ENCODE results near the gene FAM163B.

The FAM163B gene

DNA sequence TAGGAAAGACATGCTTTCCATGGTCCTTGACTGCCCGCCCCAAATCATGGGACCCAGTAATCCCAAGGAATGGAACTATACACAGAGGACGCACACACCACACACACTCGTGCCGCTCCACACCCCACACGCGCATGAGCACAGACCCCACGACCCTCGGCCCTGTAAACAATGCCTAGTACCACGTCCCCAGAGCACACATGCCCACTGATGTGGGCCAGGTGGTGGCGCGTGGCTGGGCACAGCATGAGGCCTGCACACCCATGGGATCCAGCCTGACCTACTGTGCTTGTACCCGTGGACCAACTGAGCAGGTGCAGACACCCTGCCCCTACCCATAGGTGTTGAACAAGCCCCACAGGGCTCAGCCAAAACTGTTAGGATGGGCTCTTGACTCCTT is 27.7 kb upstream of the FAM163B start:
- DNase-seq (ENCODE audit: low spot score), result no peak
- ChIA-PET CTCF (no interaction called here), POLR2A (ENCODE audit: low non-redundant PET) (no interaction called here)
- no peak overlapping the region for H3K27ac ChIP-seq
- TF ChIP-seq CTCF (conservative IDR thresholded peaks at IDR 0.05; ENCODE audit: low read depth), result no peak

DNA sequence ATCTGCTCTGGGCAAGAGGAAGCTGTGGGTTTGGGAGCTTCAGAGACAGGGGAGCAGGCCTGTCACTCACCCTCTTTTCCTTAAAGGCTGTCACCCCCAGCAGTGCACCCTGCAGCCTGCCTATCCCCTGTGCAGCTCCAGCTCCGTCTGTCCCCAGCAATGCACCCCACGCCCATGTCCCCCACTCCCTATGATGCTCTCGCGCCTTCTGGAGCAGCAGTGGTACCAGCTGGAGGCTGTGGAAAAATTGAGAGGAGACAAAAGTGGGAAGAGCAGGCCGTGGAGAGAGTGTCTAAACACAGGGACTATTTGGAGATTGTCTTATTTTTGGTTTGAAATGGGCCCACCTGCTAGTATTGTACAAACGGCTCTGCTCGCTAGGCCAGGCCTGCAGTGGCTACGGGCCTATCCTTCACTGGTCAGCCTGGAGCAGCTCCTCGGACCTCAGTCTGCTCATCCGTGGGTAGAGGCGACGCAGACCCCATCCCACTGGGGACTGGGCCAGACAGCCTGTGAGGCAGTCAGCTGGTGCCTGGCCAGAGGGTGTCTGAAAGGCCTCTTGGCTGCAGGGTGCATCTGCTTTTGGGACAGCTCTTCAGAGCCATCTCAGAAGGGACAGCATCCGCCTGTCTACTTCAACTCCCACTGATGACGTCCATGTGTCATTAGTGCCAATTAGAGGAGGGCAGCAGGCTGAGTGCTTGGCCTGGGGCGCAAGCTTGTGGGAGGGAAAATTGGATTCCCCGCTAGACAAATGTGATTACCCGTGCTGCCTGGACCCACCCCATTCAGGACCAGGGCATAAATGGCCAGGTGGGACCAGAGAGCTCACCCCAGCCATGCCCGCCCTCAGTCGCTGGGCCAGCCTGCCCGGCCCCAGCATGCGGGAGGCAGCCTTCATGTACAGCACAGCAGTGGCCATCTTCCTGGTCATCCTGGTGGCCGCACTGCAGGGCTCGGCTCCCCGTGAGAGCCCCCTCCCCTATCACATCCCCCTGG is 26.6 kb upstream of the FAM163B start, which contains the start of gene DBH:
DBH (plus strand) TSS at position 831 of the 999 bp plus-strand sequence; CDS start at position 840, 9 bp downstream.
- no peak for DNase-seq (ENCODE audit: low spot score)
- ChIA-PET POLR2A (ENCODE audit: low non-redundant PET) (no interaction called here), CTCF (interaction anchor here (0.6 to 0.8 kb wide), 4 partner anchors 58 to 758 kb away, joined by 3 read pairs; no protein-coding TSS in a partner anchor)
- TF ChIP-seq CTCF (conservative IDR thresholded peaks at IDR 0.05; ENCODE audit: low read depth), result no peak
- H3K27ac ChIP-seq, result no peak within 1 kb of the TSS

GRCh38 chr9:133635098-133635497 is 25.9 kb upstream of the FAM163B start:
- ChIA-PET CTCF (interaction anchor here (0.8 kb wide), 1 partner anchor 80 kb away, joined by 3 read pairs; no protein-coding TSS in a partner anchor), POLR2A (ENCODE audit: low non-redundant PET) (no interaction called here)
- H3K27ac ChIP-seq, result no peak overlapping the region
- no peak for TF ChIP-seq CTCF (conservative IDR thresholded peaks at IDR 0.05; ENCODE audit: low read depth)
- no peak for DNase-seq (ENCODE audit: low spot score)

GRCh38 chr9:133634081-133634691 is 25.0 kb upstream of the FAM163B start:
- CTCF ChIA-PET, result interaction anchor here (0.6 kb wide), 1 partner anchor 20 kb away, joined by 5 read pairs; no protein-coding TSS in a partner anchor

DNA sequence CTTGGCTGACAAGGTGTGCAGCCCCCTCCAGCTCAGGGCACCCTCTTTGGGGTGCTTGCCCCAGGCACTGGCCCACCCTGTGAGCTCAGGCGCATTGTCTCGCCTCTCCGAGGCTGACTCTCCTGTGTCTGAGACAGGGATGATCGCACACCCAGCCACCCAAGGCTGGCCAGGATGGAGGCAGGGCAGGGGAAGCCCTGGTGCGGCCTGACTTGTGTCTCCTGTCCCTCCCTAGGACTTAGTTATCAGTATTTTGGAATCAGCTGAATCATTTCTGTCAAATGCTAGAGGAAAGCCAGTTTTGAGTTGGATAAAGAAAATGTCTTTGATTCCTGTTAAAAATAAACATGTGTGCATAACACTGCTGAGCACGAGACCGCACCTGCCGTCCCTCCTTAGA is 24.5 kb upstream of the FAM163B start:
- ChIA-PET POLR2A (ENCODE audit: low non-redundant PET) (no interaction called here), CTCF (interaction anchor here (0.6 to 0.7 kb wide), 2 partner anchors 20 to 29 kb away, joined by 4 to 5 read pairs; no protein-coding TSS in a partner anchor)
- H3K27ac ChIP-seq, result no peak overlapping the region
- no peak for DNase-seq (ENCODE audit: low spot score)
- no peak for TF ChIP-seq CTCF (conservative IDR thresholded peaks at IDR 0.05; ENCODE audit: low read depth)

More at GRCh38 chr9:133634081-133634691, 25.0 kb upstream of the FAM163B start:
- TF ChIP-seq CTCF (conservative IDR thresholded peaks at IDR 0.05; ENCODE audit: low read depth), result no peak
- DNase-seq (ENCODE audit: low spot score), result no peak
- no peak overlapping the region for H3K27ac ChIP-seq
- POLR2A ChIA-PET (ENCODE audit: low non-redundant PET), result no interaction called here

Data from RWPE1 (cell line).